ENCODE measurements around the gene LMX1A. TPM values are rescaled to one million over a fixed set of nuclear protein-coding genes. Genes with fewer than 3 reads are reported as not detected.

Gene LMX1A
- total RNA-seq, 1 experiment from 2014 or later: not detected

DNA sequence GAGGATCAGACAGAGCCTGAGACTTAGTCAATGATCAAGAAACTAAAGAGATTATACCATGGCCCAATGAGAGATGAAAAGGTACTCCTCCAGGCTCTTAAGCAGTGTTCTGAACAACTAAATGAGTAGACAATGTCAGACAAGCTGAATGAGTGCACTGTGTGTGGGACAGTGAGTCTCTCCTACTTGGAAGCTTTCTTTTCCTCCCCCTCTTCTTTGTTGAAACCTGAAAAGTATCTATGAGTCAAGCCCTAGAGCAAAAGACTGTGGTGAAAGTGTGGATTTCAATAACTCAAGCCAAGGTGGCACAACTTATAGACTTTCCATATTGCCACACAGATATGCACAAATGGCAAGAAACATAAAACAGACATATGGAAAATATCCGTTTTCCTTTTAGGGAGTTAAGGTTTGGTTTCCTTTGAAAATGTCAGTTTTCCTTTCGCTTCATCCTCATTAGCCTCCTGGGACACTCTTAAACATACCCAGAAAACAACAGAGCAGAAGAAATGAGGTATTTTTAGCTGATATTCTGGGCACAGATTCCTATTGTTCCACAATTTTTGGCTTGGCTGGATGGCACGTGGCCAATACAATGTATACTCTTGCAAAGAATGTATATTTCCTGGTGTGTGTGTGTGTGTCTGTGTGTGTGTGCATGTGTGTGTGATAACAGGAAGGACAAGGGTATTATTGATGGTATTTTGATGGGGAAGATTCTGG, 96.6 kb downstream of the LMX1A start:
- BruUV-seq (replicated peaks): no TSS peak
- DNase-seq (ENCODE audit: low spot score): no peak
- POLR2A ChIA-PET (ENCODE audit: low non-redundant PET): no interaction called here

DNA sequence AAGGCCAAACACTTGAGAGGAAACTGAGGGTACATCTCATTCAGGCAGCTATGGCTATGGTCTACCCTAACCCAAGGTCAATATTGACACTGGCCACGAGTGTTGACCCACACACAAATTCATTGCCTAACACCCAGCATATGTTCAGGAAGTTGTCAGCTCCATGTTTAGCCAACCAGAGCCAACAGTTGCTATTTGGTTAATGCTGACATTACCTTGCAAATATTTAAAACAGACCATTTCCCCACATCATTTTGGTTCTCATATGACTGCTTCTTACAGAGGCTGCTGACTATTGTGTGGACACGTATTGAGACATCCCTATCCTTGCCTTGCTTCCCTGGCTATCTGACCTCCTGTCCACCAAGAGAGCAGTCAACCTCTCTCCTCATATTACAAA, 97.3 kb downstream of the LMX1A start:
- ChIA-PET POLR2A (ENCODE audit: low non-redundant PET) (no interaction called here), CTCF (interaction anchor here (0.6 to 0.8 kb wide), 2 partner anchors 30 to 112 kb away, joined by 3 read pairs; no protein-coding TSS in a partner anchor)
- no peaks in the 10 kb centered on the region for H3K9me3 ChIP-seq (ENCODE audit: low read depth, low read length, poor library complexity, severe bottlenecking)
- no peak for DNase-seq (ENCODE audit: low spot score)
- intact Hi-C loops (cut with micrococcal nuclease; ENCODE audit: unreplicated experiment): loop anchor here (2.0 kb wide), 2 partner anchors 114 to 334 kb away; no protein-coding TSS in a partner anchor
- H3K36me3 ChIP-seq (ENCODE audit: insufficient read depth, low read length, poor library complexity, severe bottlenecking): no peaks in the 10 kb centered on the region
- H3K4me1 ChIP-seq (ENCODE audit: insufficient read depth, low read length, poor library complexity, severe bottlenecking): no peaks in the 10 kb centered on the region
- TF ChIP-seq EZH2 (IDR thresholded peaks at IDR 0.05; ENCODE audit: borderline replicate concordance, low read depth, low read length, poor library complexity, severe bottlenecking) (no peak), CTCF (conservative IDR thresholded peaks at IDR 0.05; ENCODE audit: low read depth, low read length) (no peak)
- no peaks in the 10 kb centered on the region for H3K27me3 ChIP-seq (replicated peaks; ENCODE audit: insufficient read depth, low read depth, low read length, poor library complexity)
- no TSS peak for BruUV-seq (replicated peaks)
- no peak overlapping the region for H3K27ac ChIP-seq (ENCODE audit: low read depth, low read length, poor library complexity, severe bottlenecking)
- no peak overlapping the region for H3K4me3 ChIP-seq (ENCODE audit: low read depth, low read length, poor library complexity, severe bottlenecking)

More for the DNA sequence above, 96.6 kb downstream of the LMX1A start:
- Histone ChIP-seq H3K27me3 (replicated peaks; ENCODE audit: insufficient read depth, low read depth, low read length, poor library complexity) (no peaks in the 10 kb centered on the region), H3K27ac (ENCODE audit: low read depth, low read length, poor library complexity, severe bottlenecking) (no peak overlapping the region), H3K4me1 (ENCODE audit: insufficient read depth, low read length, poor library complexity, severe bottlenecking) (no peaks in the 10 kb centered on the region), H3K36me3 (ENCODE audit: insufficient read depth, low read length, poor library complexity, severe bottlenecking) (no peaks in the 10 kb centered on the region), H3K4me3 (ENCODE audit: low read depth, low read length, poor library complexity, severe bottlenecking) (no peak overlapping the region), H3K9me3 (ENCODE audit: low read depth, low read length, poor library complexity, severe bottlenecking) (no peaks in the 10 kb centered on the region)
- intact Hi-C loops (cut with micrococcal nuclease; ENCODE audit: unreplicated experiment): loop anchor here (2.0 kb wide), 2 partner anchors 115 to 333 kb away; no protein-coding TSS in a partner anchor
- TF ChIP-seq EZH2 (IDR thresholded peaks at IDR 0.05; ENCODE audit: borderline replicate concordance, low read depth, low read length, poor library complexity, severe bottlenecking): no peak
- TF ChIP-seq CTCF (conservative IDR thresholded peaks at IDR 0.05; ENCODE audit: low read depth, low read length): no peak
- CTCF ChIA-PET: interaction anchor here (0.8 kb wide), 1 partner anchor 30 kb away, joined by 3 read pairs; no protein-coding TSS in a partner anchor

GRCh38 chr1:165257969-165258459, 98.5 kb downstream of the LMX1A start:
- no peaks in the 10 kb centered on the region for H3K9me3 ChIP-seq (ENCODE audit: low read depth, low read length, poor library complexity, severe bottlenecking)
- no peak overlapping the region for H3K27ac ChIP-seq (ENCODE audit: low read depth, low read length, poor library complexity, severe bottlenecking)
- intact Hi-C loops (cut with micrococcal nuclease; ENCODE audit: unreplicated experiment): loop anchor here (1.0 to 2.0 kb wide), 3 partner anchors 111 to 335 kb away; no protein-coding TSS in a partner anchor
- ChIA-PET CTCF (interaction anchor here (0.6 to 2.1 kb wide), 11 partner anchors 24 to 447 kb away, joined by 3 to 23 read pairs (median 4); no protein-coding TSS in a partner anchor), POLR2A (ENCODE audit: low non-redundant PET) (no interaction called here)
- no TSS peak for BruUV-seq (replicated peaks)
- TF ChIP-seq EZH2 (IDR thresholded peaks at IDR 0.05; ENCODE audit: borderline replicate concordance, low read depth, low read length, poor library complexity, severe bottlenecking) (no peak), CTCF (conservative IDR thresholded peaks at IDR 0.05; ENCODE audit: low read depth, low read length) (peak; percentile 93)
- no peaks in the 10 kb centered on the region for H3K4me1 ChIP-seq (ENCODE audit: insufficient read depth, low read length, poor library complexity, severe bottlenecking)
- peaks cover 1% of the 10 kb centered on the region for H3K27me3 ChIP-seq (replicated peaks; ENCODE audit: insufficient read depth, low read depth, low read length, poor library complexity)
- H3K4me3 ChIP-seq (ENCODE audit: low read depth, low read length, poor library complexity, severe bottlenecking): no peak overlapping the region
- DNase-seq (ENCODE audit: low spot score): peak; percentile 86
- no peaks in the 10 kb centered on the region for H3K36me3 ChIP-seq (ENCODE audit: insufficient read depth, low read length, poor library complexity, severe bottlenecking)
